Spleen (tissue), 11 donors: ENCODE measurements around the gene TMEM131. TPM values are rescaled to one million over a fixed set of nuclear protein-coding genes. Genes with fewer than 3 reads are reported as not detected.

ENCODE experiments used
- DNase-seq: peaks from one replicate; pipeline ENCODE4 v3.0.0-alpha.2; 2020
- H3K27ac ChIP-seq, 8 donors: fragments of 200-600 bp; sonication (generic) in 7 of 8; 1 replicate in 4 of 8; 2 replicates in 4 of 8; pipeline versions ENCODE4 v1.5.0 to v1.8.0; 2016 to 2021; ENCODE audit warnings: inconsistent platforms in 4 of 8, mild to moderate bottlenecking in 4 of 8, moderate library complexity in 1 of 8
- H3K27me3 ChIP-seq, 7 donors: fragments of 200-600 bp; sonication (generic) in 6 of 7; replicated peaks in 1 of 7; 1 replicate in 4 of 7; 2 replicates in 3 of 7; pipeline versions ENCODE4 v1.5.0 to v1.8.0; 2016 to 2021; ENCODE audit warnings: inconsistent platforms in 3 of 7, mild to moderate bottlenecking in 1 of 7
- H3K36me3 ChIP-seq, 6 donors: fragments of 200-600 bp; sonication (generic) in 5 of 6; 1 replicate in 4 of 6; 2 replicates in 2 of 6; pipeline versions ENCODE4 v1.5.0 to v1.8.0; 2016 to 2021; ENCODE audit warnings: inconsistent platforms in 2 of 6
- H3K4me1 ChIP-seq, 6 donors: fragments of 200-600 bp; sonication (generic) in 5 of 6; 1 replicate in 3 of 6; 2 replicates in 3 of 6; pipeline versions ENCODE4 v1.5.0 to v1.8.0; 2016 to 2021; ENCODE audit warnings: inconsistent platforms in 3 of 6
- H3K4me3 ChIP-seq, 8 donors: fragments of 200-600 bp; sonication (generic) in 7 of 8; 1 replicate in 4 of 8; 2 replicates in 4 of 8; pipeline versions ENCODE4 v1.5.0 to v1.8.0; 2016 to 2021; ENCODE audit warnings: inconsistent platforms in 4 of 8, mild to moderate bottlenecking in 4 of 8, moderate library complexity in 2 of 8
- H3K9me3 ChIP-seq, 8 donors: fragments of 200-600 bp; sonication (generic) in 7 of 8; 1 replicate in 4 of 8; 2 replicates in 4 of 8; pipeline versions ENCODE4 v1.5.0 to v1.8.0; 2016 to 2021; ENCODE audit warnings: inconsistent platforms in 4 of 8
- POLR2A ChIP-seq, 3 donors: fragments of 450-650 bp; IDR thresholded peaks; one replicate each; pipeline ENCODE4 v1.5.1; 2017; ENCODE audit warnings: antibody characterized with exemption in 3 of 3, mild to moderate bottlenecking in 1 of 3
- POLR2AphosphoS5 ChIP-seq, 3 donors: sonication (generic); formaldehyde crosslinking; IDR thresholded peaks; one replicate each; pipeline ENCODE4 v1.5.1; 2017; ENCODE audit warnings: antibody characterized with exemption in 3 of 3
- WGBS, 5 donors: extraction: QIAGEN DNeasy Blood & Tissue Kit in 3 of 5; methylation state at CpG; one replicate each; pipeline versions ENCODE4 v1.1.5 to v1.1.7; 2013 to 2018; 5-methylcytosine and 5-hydroxymethylcytosine counted together
- intact Hi-C: fragments of 100-400 bp; cut with DNase I; formaldehyde crosslinking; loops from one replicate; pipeline ENCODE4 v1.15.0; 2023; ENCODE audit warnings: low total_unique reads
- polyA plus RNA-seq, 3 donors: library from polyadenylated mRNA; stranded (reverse); fragments of 200-250 nt; gene quantifications; one replicate each; pipeline ENCODE4 v1.2.1, GENCODE V29; 2013
- total RNA-seq, 7 donors: library from RNA; depleted of rRNA in 3 of 7; stranded (reverse); fragments of >200 nt in 3 of 7; fragmentation: NEBNext Ultra II Directional in 4 of 7; extraction: Animal tissue kit (Norgen Biotek cat#: 25700) in 4 of 7; gene quantifications; one replicate each; pipeline versions ENCODE4 v1.1.0 to v1.2.1, GENCODE V29; 2016 to 2021
- TF ChIP-seq, protein P1 (sequence below), 11 experiments: fragments of 200-600 bp in 7 of 11; fragments of 450-650 bp in 4 of 11; sonication (generic) in 4 of 11; IDR thresholded peaks in 8 of 11; conservative IDR thresholded peaks in 3 of 11; 1 replicate in 7 of 11; 2 replicates in 4 of 11; pipeline versions ENCODE4 v1.4.0 to v1.8.0; 2016 to 2021; ENCODE audit warnings: antibody characterized with exemption in 11 of 11, inconsistent platforms in 4 of 11, mild to moderate bottlenecking in 1 of 11
- donor health status: healthy with polysubstance abuse.
- donor health status: DM: no; HTN: no; CAD: no; lungs with moderate emphysema.
- donor health status: DM: no; HTN: no; CAD: no.
- donor health status: Bipolar disorder and iron deficiency.
- donor health status: healthy.
- donor health status: DM: no; HTN: no; CAD: no.
- donor health status: DM: yes; HTN: yes; CAD: no.

The TMEM131 gene
- total and polyA plus RNA-seq, 10 donors: 9.2 to 74.0 (median 61.6) TPM

DNA sequence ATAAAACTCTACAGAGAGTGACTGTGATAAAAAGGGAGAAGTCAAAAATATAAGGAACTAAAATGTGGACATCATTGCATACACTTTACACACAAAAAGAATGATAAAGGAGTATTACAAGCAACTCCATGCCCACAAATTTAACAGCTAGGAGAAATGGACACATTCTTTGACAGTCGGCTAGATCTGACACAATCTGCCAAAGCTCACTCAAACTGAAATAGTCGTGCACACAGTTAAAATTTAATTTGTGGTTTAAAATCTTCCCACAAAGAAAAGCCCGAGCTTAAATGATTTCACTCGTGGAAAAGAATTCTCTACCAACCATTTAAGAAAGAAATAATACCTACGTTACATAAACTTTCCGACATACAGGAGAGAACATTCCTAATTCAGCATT lies 149.9 kb downstream of the TMEM131 start:
- TF ChIP-seq POLR2A (IDR thresholded peaks at IDR 0.05) (no peak), POLR2AphosphoS5 (IDR thresholded peaks at IDR 0.05) (no peak)
- TF ChIP-seq, protein P1, sequence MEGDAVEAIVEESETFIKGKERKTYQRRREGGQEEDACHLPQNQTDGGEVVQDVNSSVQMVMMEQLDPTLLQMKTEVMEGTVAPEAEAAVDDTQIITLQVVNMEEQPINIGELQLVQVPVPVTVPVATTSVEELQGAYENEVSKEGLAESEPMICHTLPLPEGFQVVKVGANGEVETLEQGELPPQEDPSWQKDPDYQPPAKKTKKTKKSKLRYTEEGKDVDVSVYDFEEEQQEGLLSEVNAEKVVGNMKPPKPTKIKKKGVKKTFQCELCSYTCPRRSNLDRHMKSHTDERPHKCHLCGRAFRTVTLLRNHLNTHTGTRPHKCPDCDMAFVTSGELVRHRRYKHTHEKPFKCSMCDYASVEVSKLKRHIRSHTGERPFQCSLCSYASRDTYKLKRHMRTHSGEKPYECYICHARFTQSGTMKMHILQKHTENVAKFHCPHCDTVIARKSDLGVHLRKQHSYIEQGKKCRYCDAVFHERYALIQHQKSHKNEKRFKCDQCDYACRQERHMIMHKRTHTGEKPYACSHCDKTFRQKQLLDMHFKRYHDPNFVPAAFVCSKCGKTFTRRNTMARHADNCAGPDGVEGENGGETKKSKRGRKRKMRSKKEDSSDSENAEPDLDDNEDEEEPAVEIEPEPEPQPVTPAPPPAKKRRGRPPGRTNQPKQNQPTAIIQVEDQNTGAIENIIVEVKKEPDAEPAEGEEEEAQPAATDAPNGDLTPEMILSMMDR (IDR thresholded peaks at IDR 0.05 in 8 of 11, conservative IDR thresholded peaks at IDR 0.05 in 3 of 11): no peak
- no peaks in the 10 kb centered on the region for H3K27me3 ChIP-seq
- intact Hi-C loops: no loop called here
- H3K9me3 ChIP-seq: no peaks in the 10 kb centered on the region
- H3K27ac ChIP-seq: peak overlapping the region in 1 of 8 donors; percentile 11
- peaks cover 0 to 40% (median 17%) of the 10 kb centered on the region in 6 donors for H3K4me1 ChIP-seq
- no peak overlapping the region for H3K4me3 ChIP-seq
- DNase-seq: no peak
- peaks cover 0 to 27% (median 7%) of the 10 kb centered on the region in 6 donors for H3K36me3 ChIP-seq
- WGBS, 5 donors: 66 to 92% (median 77%) methylated on average over 6 of the region's 6 CpGs

DNA sequence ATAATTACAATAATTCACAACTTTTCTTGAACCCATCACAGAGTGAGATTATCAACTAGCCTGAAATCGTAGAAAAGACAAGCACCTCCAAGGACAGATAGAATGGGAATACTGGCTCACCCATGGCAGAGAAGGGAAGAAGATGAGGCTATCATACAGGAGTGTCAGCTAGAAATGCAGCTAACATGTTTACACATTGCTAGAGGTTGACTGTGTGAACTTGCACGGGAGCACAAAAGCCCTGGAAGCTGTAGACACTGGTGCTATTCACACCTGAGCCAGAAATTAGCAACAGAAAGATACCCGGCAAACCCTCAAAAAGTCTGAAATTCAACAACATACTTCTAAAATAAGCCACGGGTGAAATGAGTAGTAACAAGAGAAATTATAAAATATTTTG lies 150.6 kb downstream of the TMEM131 start:
- Histone ChIP-seq H3K4me1 (peaks cover 0 to 37% (median 17%) of the 10 kb centered on the region in 6 donors), H3K36me3 (peaks cover 0 to 34% (median 13%) of the 10 kb centered on the region in 6 donors), H3K9me3 (no peaks in the 10 kb centered on the region), H3K4me3 (no peak overlapping the region), H3K27ac (peak overlapping the region in 1 of 8 donors; percentile 31), H3K27me3 (no peaks in the 10 kb centered on the region)
- WGBS, 5 donors: 57 to 83% (median 63%) methylated on average over 4 of the region's 4 CpGs
- TF ChIP-seq POLR2A (IDR thresholded peaks at IDR 0.05) (no peak), POLR2AphosphoS5 (IDR thresholded peaks at IDR 0.05) (no peak)
- TF ChIP-seq, protein P1 (IDR thresholded peaks at IDR 0.05 in 8 of 11, conservative IDR thresholded peaks at IDR 0.05 in 3 of 11): no peak
- intact Hi-C loops: no loop called here
- DNase-seq: no peak

DNA sequence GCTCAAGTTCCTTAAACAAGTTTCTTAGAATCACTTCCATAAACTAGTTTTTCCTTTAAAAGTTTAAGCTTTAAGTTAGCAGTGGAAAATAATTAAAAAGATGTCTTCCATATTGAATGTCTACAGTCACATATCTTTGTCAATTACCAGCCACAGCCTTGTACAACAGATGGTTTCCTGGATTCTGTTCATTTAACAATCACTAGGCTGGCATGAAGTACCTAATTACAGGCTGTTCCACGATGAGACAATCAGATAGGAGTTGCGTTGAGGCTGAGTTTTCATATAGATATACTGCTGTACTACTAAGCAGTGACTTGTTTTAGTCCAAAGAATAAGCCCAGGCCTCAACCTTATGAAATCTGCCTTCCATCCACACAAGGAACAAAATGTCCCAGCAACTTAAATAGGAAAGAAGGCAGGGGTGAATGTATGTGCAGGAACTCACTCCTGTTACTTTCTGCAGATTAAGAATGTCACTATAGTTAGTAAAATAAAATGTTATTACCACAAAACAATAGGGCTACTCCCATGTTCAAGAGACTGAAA lies 151.4 kb downstream of the TMEM131 start:
- H3K4me3 ChIP-seq: no peak overlapping the region
- peaks cover 0 to 33% (median 17%) of the 10 kb centered on the region in 6 donors for H3K4me1 ChIP-seq
- DNase-seq: no peak
- H3K36me3 ChIP-seq: peaks cover 0 to 41% (median 17%) of the 10 kb centered on the region in 6 donors
- TF ChIP-seq POLR2AphosphoS5 (IDR thresholded peaks at IDR 0.05): no peak
- no peak for TF ChIP-seq POLR2A (IDR thresholded peaks at IDR 0.05)
- TF ChIP-seq, protein P1 (IDR thresholded peaks at IDR 0.05 in 8 of 11, conservative IDR thresholded peaks at IDR 0.05 in 3 of 11): no peak
- WGBS, 5 donors: 44 to 77% (median 60%) methylated on average over 2 of the region's 2 CpGs
- intact Hi-C loops: no loop called here
- peak overlapping the region in 2 of 8 donors; percentile 17 to 31 for H3K27ac ChIP-seq
- H3K27me3 ChIP-seq: no peaks in the 10 kb centered on the region
- H3K9me3 ChIP-seq: no peaks in the 10 kb centered on the region

DNA sequence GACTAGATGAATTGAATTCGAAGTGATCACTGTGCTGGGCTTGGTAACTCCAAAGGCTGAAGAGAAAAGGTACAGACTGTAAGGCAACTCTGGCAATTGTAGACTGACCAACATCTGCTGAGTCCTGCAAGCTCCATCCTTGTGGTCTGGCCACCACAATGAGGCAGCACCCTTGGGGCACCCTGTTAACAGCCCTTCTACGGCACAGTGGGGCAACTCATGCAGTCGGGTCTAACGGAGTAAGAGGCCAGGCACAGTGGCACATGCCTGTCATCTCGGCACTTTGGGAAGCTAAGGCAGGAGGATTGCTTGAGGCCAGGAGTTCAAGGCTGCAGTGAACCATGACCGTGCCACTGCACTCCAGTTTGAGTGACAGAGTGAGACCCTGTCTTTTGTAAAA lies 155.6 kb downstream of the TMEM131 start:
- TF ChIP-seq POLR2AphosphoS5 (IDR thresholded peaks at IDR 0.05) (peak; percentile 23 to 43 (median 29)), POLR2A (IDR thresholded peaks at IDR 0.05) (no peak)
- TF ChIP-seq, protein P1 (IDR thresholded peaks at IDR 0.05 in 8 of 11, conservative IDR thresholded peaks at IDR 0.05 in 3 of 11): no peak
- Histone ChIP-seq H3K36me3 (peaks cover 0 to 76% (median 22%) of the 10 kb centered on the region in 6 donors), H3K4me1 (peaks cover 0 to 23% (median 9%) of the 10 kb centered on the region in 6 donors), H3K4me3 (no peak overlapping the region), H3K27ac (peak overlapping the region in 4 of 8 donors; percentile 1 to 66 (median 51)), H3K9me3 (no peaks in the 10 kb centered on the region), H3K27me3 (no peaks in the 10 kb centered on the region)
- peak; percentile 71 for DNase-seq
- WGBS, 5 donors: 70 to 89% (median 79%) methylated on average over 6 of the region's 6 CpGs
- intact Hi-C loops: no loop called here
